CD14-positive monocyte (primary cell): Measurements from ENCODE around the gene MARVELD1. TPM values are rescaled to one million over a fixed set of nuclear protein-coding genes. Genes with fewer than 3 reads are reported as not detected.
"Not testable (repeated sequence)": the region's sequence is repeated elsewhere in the genome, so short reads cannot be mapped to it uniquely, and the experiment has no call there.

Experiments
- DNase-seq, 3 donors: peaks; one replicate each; pipeline ENCODE4 v3.0.0-alpha.2; 2011 to 2022
- H2AFZ ChIP-seq: 2 replicates; pipeline ENCODE4 v1.6.0; 2012; ENCODE audit warnings: mild to moderate bottlenecking, low read depth, low read length, inconsistent platforms; ENCODE audit not compliant: insufficient read depth, poor library complexity, severe bottlenecking
- H3K27ac ChIP-seq, 2 donors: 1 replicate in 1 of 2; 2 replicates in 1 of 2; pipeline ENCODE4 v1.5.1; 2012 to 2013; ENCODE audit warnings: low read length in 2 of 2, control low read depth in 1 of 2, inconsistent platforms in 1 of 2, low read depth in 1 of 2, mild to moderate bottlenecking in 1 of 2
- H3K27me3 ChIP-seq, 2 donors: one replicate each; pipeline versions ENCODE4 v1.6.0 to v1.6.1; 2011 to 2013; ENCODE audit warnings: low read length in 2 of 2; ENCODE audit not compliant: control insufficient read depth in 2 of 2, insufficient read depth in 2 of 2
- H3K36me3 ChIP-seq, 2 donors: replicated peaks in 1 of 2; 1 replicate in 1 of 2; 2 replicates in 1 of 2; pipeline versions ENCODE4 v1.5.1 to v1.6.1; 2012 to 2013; ENCODE audit warnings: low read length in 2 of 2, control low read depth in 1 of 2, inconsistent platforms in 1 of 2, mild to moderate bottlenecking in 1 of 2; ENCODE audit not compliant: insufficient read depth in 2 of 2, control insufficient read depth in 1 of 2
- H3K4me1 ChIP-seq, 2 donors: 1 replicate in 1 of 2; 2 replicates in 1 of 2; pipeline versions ENCODE4 v1.5.1 to v1.6.1; 2012 to 2013; ENCODE audit warnings: low read length in 2 of 2, control low read depth in 1 of 2, inconsistent platforms in 1 of 2, mild to moderate bottlenecking in 1 of 2, moderate library complexity in 1 of 2; ENCODE audit not compliant: insufficient read depth in 2 of 2, control insufficient read depth in 1 of 2
- H3K4me2 ChIP-seq: replicated peaks from 2 replicates; pipeline ENCODE3; 2012; ENCODE audit warnings: low read length, moderate library complexity, mild to moderate bottlenecking; ENCODE audit not compliant: poor library complexity, severe bottlenecking; ENCODE audit errors: extremely low read depth
- H3K4me3 ChIP-seq, 3 experiments: fragments of 200-600 bp in 1 of 3; sonication (generic) in 1 of 3; replicated peaks in 1 of 3; 1 replicate in 2 of 3; 2 replicates in 1 of 3; pipeline ENCODE4 v1.5.1; 2011 to 2013; ENCODE audit warnings: low read length in 3 of 3, mild to moderate bottlenecking in 3 of 3, control low read depth in 2 of 3, low read depth in 2 of 3, inconsistent platforms in 1 of 3, moderate library complexity in 1 of 3
- H3K79me2 ChIP-seq: 2 replicates; pipeline ENCODE4 v1.6.0; 2012; ENCODE audit warnings: mild to moderate bottlenecking, control low read depth, inconsistent platforms, low read length, moderate library complexity; ENCODE audit not compliant: insufficient read depth
- H3K9ac ChIP-seq: 2 replicates; pipeline ENCODE4 v1.6.0; 2017; ENCODE audit warnings: low read length, mild to moderate bottlenecking; ENCODE audit not compliant: insufficient read depth, poor library complexity, severe bottlenecking
- H3K9me3 ChIP-seq, 2 donors: replicated peaks in 1 of 2; 1 replicate in 1 of 2; 2 replicates in 1 of 2; pipeline versions ENCODE4 v1.5.1 to v1.6.1; 2012 to 2013; ENCODE audit warnings: low read length in 2 of 2, control low read depth in 1 of 2; ENCODE audit not compliant: control insufficient read depth in 1 of 2, insufficient read depth in 1 of 2
- H4K20me1 ChIP-seq: 2 replicates; pipeline ENCODE4 v1.6.0; 2012; ENCODE audit warnings: mild to moderate bottlenecking, low read length, control low read depth, moderate library complexity; ENCODE audit not compliant: insufficient read depth
- H3K27ac Mint-ChIP-seq, 7 donors: one replicate each; pipeline ENCODE4 v1.8.0; 2020; ENCODE audit warnings: mild to moderate bottlenecking in 7 of 7, mixed read lengths in 7 of 7, moderate library complexity in 6 of 7, inconsistent platforms in 2 of 7
- H3K27me3 Mint-ChIP-seq, 3 donors: one replicate each; pipeline ENCODE4 v1.8.0; 2021 to 2022; ENCODE audit warnings: low read depth in 3 of 3, mild to moderate bottlenecking in 3 of 3, mixed read lengths in 3 of 3, moderate library complexity in 3 of 3, inconsistent platforms in 1 of 3
- H3K36me3 Mint-ChIP-seq, 2 donors: one replicate each; pipeline ENCODE4 v1.8.0; 2020; ENCODE audit warnings: mixed read lengths in 2 of 2, inconsistent platforms in 1 of 2, mild to moderate bottlenecking in 1 of 2
- H3K4me1 Mint-ChIP-seq: one replicate; pipeline ENCODE4 v1.8.0; 2020; ENCODE audit warnings: mild to moderate bottlenecking, mixed read lengths
- H3K4me3 Mint-ChIP-seq, 2 donors: one replicate each; pipeline ENCODE4 v1.8.0; 2020; ENCODE audit warnings: mild to moderate bottlenecking in 2 of 2, mixed read lengths in 2 of 2, moderate library complexity in 1 of 2
- H3K9me3 Mint-ChIP-seq, 7 donors: one replicate each; pipeline ENCODE4 v1.8.0; 2020 to 2022; ENCODE audit warnings: mixed read lengths in 7 of 7, mild to moderate bottlenecking in 6 of 7, moderate library complexity in 6 of 7, inconsistent platforms in 2 of 7
- WGBS: methylation state at CpG from one replicate; pipeline ENCODE4 v1.1.5; 2013; ENCODE audit warnings: missing lambda C conversion rate; ENCODE audit not compliant: insufficient coverage; 5-methylcytosine and 5-hydroxymethylcytosine counted together
- intact Hi-C, 2 donors: fragments of 100-400 bp; cut with micrococcal nuclease; formaldehyde crosslinking; loops; one replicate each; pipeline versions ENCODE4 v1.15.0 to v1.15.1; 2023
- polyA plus RNA-seq, 3 donors: library from polyadenylated mRNA; depleted of rRNA in 1 of 3; unstranded in 2 of 3; stranded (reverse) in 1 of 3; fragments of 300-500 nt in 2 of 3; fragments of >200 nt in 1 of 3; fragmentation: Illumina TruSeq in 2 of 3; gene quantifications; 1 replicate in 2 of 3; 2 replicates in 1 of 3; pipeline ENCODE4 v1.2.3, GENCODE V29; 2012 to 2021
- TF ChIP-seq, protein P1 (sequence below): fragments of 200-600 bp; IDR thresholded peaks from one replicate; pipeline ENCODE4 v1.8.0; 2022; ENCODE audit warnings: antibody characterized with exemption, mild to moderate bottlenecking

MARVELD1 gene
- polyA plus RNA-seq, 3 donors = 3.7 to 28.0 (median 9.2) TPM

DNA sequence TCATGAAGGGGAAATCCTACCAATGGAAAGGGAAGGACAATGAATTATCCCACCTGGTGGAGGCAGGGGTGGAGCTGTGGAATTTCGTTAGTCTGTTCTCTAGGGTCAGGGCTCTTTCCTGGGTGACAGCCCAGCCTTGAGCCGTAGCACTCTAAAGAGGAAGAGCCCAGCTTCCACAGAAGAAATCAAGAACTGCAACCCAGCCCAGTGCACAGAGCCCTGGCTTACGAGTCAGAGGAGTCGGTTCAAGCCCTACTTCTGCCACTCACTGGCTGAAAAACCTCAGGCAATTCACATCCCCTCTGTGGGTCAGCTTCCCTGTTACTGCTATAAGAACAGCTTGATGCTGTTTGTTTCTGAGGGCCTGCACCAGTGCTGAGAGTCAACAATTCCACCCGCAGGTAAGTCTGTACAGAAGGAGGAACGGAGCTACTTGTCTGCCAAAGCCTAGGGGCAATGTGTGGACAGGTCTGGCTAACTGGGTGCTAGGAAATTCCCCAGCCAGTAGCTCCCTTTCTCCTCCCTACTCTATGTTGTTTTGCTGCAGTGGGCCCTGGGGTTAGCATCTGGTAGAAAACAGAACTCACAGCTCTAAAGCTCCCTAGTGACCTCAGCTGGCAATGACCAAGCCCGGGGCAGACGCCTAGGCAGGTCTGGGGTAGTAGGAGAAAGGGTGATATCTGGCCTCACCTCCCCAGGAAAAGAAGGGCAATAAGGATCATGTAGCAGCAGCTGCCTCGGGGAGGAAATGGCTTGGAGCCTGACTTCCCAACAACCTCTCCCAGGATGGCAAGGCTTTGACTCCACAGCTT is 29.8 kb upstream of the MARVELD1 start:
- 47% methylated on average over 4 of the region's 9 CpGs for WGBS

DNA sequence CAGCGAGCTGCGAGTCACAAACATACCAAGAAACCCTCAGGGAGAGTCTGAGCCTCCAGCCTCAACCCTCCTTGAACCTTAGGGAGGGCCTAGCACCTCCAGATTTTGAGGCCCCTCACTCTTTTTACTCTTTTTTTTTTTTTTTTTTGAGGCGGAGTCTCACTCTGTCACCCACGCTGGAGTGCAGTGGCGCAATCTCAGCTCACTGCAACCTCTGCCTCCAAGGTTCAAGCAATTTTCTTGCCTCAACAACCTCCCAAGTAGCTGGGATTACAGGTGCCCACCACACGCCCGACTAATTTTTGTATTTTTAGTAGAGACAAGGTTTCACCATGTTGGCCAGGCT is 29.2 kb upstream of the MARVELD1 start:
- H2AFZ ChIP-seq, H3K79me2 ChIP-seq, H4K20me1 ChIP-seq, H3K9me3 ChIP-seq, H3K27me3 Mint-ChIP-seq, H3K4me3 ChIP-seq, H3K36me3 ChIP-seq, H3K9me3 Mint-ChIP-seq, DNase-seq, H3K27me3 ChIP-seq, H3K36me3 Mint-ChIP-seq, H3K9ac ChIP-seq: not testable (repeated sequence)
- intact Hi-C loops = loop anchor here in 1 of 2 donors (10.0 kb wide), 1 partner anchor 940 kb away; no protein-coding TSS in a partner anchor
- Histone ChIP-seq H3K4me2 (peak overlapping the region; percentile 91), H3K27ac (peak overlapping the region in 1 of 2 donors; percentile 10), H3K4me1 (peaks cover 48 to 63% of the 10 kb centered on the region in 2 donors)
- Mint-ChIP-seq H3K4me3 (peak overlapping the region; percentile 7 to 58), H3K4me1 (peaks cover 43% of the 10 kb centered on the region), H3K27ac (peak overlapping the region in 4 of 7 donors; percentile 35 to 75 (median 65))
- WGBS = no CpG with 5 or more reads among the region's 7 CpGs

More for the DNA sequence above, 29.8 kb upstream of the MARVELD1 start:
- no peaks in the 10 kb centered on the region for H3K9me3 ChIP-seq
- H3K9ac ChIP-seq = no peak overlapping the region
- peaks cover 0 to 2% (median 1%) of the 10 kb centered on the region in 3 donors for H3K27me3 Mint-ChIP-seq
- H2AFZ ChIP-seq = no peak overlapping the region
- TF ChIP-seq, protein P1, sequence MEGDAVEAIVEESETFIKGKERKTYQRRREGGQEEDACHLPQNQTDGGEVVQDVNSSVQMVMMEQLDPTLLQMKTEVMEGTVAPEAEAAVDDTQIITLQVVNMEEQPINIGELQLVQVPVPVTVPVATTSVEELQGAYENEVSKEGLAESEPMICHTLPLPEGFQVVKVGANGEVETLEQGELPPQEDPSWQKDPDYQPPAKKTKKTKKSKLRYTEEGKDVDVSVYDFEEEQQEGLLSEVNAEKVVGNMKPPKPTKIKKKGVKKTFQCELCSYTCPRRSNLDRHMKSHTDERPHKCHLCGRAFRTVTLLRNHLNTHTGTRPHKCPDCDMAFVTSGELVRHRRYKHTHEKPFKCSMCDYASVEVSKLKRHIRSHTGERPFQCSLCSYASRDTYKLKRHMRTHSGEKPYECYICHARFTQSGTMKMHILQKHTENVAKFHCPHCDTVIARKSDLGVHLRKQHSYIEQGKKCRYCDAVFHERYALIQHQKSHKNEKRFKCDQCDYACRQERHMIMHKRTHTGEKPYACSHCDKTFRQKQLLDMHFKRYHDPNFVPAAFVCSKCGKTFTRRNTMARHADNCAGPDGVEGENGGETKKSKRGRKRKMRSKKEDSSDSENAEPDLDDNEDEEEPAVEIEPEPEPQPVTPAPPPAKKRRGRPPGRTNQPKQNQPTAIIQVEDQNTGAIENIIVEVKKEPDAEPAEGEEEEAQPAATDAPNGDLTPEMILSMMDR = no peak
- H3K9me3 Mint-ChIP-seq = no peaks in the 10 kb centered on the region
- no peaks in the 10 kb centered on the region for H3K79me2 ChIP-seq
- peak overlapping the region; percentile 39 for H3K27ac ChIP-seq
- H3K4me3 ChIP-seq = peak overlapping the region in 1 of 3 experiments; percentile 11
- intact Hi-C loops = loop anchor here in 1 of 2 donors (10.0 kb wide), 1 partner anchor 939 kb away; no protein-coding TSS in a partner anchor
- H3K36me3 Mint-ChIP-seq = peaks cover 0 to 4% of the 10 kb centered on the region in 2 donors
- H3K27me3 ChIP-seq = no peaks in the 10 kb centered on the region
- H3K36me3 ChIP-seq = no peaks in the 10 kb centered on the region
- H3K4me3 Mint-ChIP-seq = peak overlapping the region in 1 of 2 donors; percentile 58
- peak overlapping the region; percentile 34 for H3K4me2 ChIP-seq
- peaks cover 42 to 57% of the 10 kb centered on the region in 2 donors for H3K4me1 ChIP-seq
- H4K20me1 ChIP-seq = no peaks in the 10 kb centered on the region
- peaks cover 39% of the 10 kb centered on the region for H3K4me1 Mint-ChIP-seq
- H3K27ac Mint-ChIP-seq = peak overlapping the region; percentile 37 to 83 (median 69)
- DNase-seq = peak in 2 of 3 donors; percentile 50 to 52
